GM12892 (cell line): ENCODE data around the gene USP35.

Experiments used
- POLR2A ChIP-seq: IDR thresholded peaks from 2 replicates; pipeline ENCODE4 v1.6.1; 2011; ENCODE audit warnings: low read depth, low read length, control low read depth
- POLR2AphosphoS5 ChIP-seq: IDR thresholded peaks from 2 replicates; pipeline ENCODE4 v1.6.1; 2011; ENCODE audit warnings: low read depth, low read length, control low read depth
- TAF1 ChIP-seq: IDR thresholded peaks from 2 replicates; pipeline ENCODE4 v1.6.1; 2011; ENCODE audit warnings: low read depth, mild to moderate bottlenecking, control low read depth, low read length, borderline replicate concordance

GRCh38 chr11:78241475-78241874 lies 52.8 kb downstream of the USP35 start:
- no peak for TF ChIP-seq POLR2A
- TF ChIP-seq POLR2AphosphoS5, result no peak
- TF ChIP-seq TAF1, result no peak
